ENCODE measurements around the gene RNU1-2.
"Not testable (repeated sequence)": the region's sequence is repeated elsewhere in the genome, so short reads cannot be mapped to it uniquely, and the experiment has no call there.

RNU1-2 gene

DNA sequence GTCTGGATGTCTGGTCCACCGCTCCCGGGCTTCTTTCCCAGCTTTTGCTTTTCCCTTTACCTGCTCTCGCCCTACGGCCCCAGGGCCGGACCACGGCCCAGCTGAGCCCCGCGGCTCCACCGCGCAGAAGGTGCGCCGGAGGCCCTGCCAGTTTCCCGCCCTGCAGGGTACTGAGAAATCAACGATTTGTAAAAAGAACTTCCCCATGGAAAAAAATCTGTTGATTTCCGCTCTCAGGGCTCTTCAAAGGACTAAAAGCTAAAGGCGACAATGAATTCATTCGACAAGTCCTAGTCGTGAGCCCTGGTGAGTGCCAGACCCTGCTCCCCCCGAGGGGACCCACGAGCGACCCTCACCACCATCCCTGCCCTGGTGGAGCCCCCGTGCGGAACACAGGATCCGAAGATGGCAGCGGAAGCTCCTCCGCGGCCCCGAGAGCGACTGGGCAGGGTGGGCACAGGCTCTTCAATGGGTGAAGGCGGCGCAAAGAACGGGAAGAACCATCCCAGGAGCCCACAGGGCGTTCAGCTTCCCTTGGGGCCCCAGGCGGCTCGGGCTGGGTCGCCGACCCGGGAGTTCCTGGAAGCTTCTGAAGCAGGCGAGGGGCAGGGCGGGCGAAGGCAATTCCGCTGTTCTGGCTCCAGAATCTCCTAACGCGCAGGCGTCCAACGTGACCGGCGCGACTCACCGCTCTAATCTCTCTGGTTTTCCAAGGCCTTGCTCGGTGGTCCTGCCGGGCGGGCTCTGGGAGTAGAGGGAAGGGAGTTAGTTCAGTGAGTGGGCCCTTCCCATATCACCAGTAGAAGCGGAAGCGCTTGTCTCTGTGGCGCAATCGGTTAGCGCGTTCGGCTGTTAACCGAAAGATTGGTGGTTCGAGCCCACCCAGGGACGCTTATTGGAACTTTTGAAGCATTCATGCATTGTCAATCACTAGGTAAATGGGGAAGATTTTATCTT, 6.6 kb upstream of the RNU1-2 start:
- peak; percentile 90 for DNase-seq (ENCODE audit: low spot score)

DNA sequence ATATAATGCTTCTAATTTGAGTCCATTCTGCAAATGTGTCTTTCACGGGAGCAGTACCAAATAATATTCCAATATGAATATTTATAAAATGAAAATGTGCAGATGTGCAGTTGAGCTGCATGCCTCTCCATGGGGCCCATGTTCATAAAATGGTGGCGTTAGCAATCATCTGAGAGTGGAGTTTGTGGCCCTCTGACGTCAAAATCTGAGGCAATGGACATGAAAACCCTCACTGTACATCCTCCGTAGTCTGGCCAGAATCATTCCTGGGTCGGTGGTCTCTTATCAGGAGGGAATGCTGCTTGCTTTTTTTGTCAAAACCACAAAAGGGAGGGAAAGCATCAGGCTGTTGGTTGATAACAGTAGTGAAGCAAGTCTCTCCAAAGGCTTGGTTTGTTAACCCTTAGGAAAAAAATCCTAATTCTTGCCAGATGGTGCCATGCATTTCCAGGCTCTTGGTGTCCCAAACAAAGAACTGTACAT, 5.2 kb upstream of the RNU1-2 start:
- DNase-seq (ENCODE audit: low spot score), result not testable (repeated sequence)

DNA sequence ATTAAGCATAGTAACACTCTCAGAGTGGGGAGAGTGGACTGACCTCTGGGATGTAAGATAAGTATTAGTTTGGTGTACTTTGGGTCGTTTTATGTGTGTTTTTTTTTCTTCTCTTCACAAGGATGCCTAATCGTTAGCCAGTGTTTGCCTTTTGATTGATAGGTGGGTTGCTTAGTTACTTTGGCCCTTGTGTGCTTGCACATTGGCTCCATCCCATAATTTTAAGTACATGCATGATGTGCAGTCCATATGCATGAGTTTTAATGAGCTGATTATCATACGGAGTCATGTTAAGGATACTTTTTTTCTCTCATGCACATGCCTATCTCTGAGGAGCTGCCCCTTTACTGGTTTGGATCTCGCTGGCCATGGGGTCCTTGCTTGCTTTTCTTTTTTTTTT, 4.7 kb upstream of the RNU1-2 start:
- not testable (repeated sequence) for DNase-seq (ENCODE audit: low spot score)

DNA sequence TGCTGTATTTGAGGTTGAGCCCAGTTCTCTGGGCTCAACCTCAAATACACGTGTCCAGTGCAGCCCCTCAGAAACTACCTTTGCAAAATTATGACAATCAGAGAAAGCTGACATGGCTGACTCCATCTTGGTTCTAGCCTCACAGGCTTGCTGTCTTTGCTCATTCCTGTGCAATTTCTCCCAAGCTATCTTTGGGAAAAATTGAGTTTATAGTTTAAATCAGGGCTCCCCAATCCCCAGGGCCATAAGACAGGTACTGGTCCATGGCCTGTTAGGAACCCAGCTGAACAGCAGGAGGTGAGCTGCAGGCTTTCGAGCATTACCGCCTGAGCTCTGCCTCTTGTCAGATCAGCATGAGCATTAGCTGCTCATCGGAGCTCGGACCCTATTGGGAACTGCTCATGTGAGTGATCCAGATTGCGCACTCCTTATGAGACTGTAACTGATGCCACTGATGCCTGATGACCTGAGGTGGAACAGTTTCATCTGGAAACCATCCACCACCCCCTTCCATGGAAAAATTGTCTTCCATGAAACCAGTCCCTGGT, 2.7 kb upstream of the RNU1-2 start:
- not testable (repeated sequence) for DNase-seq (ENCODE audit: low spot score)

DNA sequence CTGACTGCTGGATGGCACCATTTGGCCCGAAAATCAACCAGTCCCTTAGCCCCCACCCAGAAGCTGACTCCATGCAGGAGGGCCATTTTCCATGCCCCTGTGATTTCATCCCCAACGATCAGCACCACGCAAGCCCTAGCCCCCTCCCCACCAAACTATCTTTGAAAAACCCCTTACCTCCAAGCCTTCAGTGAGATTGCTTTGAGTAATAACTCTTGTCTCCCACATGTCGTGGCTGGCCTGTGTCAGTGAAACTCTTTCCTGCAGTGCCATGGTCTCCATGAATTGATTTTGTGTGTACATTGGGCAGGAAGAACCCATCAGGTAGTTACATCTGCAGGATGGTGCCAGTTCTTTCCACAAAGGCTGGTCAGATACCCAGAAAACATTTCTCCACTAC, 2.0 kb upstream of the RNU1-2 start:
- DNase-seq (ENCODE audit: low spot score), result not testable (repeated sequence)

DNA sequence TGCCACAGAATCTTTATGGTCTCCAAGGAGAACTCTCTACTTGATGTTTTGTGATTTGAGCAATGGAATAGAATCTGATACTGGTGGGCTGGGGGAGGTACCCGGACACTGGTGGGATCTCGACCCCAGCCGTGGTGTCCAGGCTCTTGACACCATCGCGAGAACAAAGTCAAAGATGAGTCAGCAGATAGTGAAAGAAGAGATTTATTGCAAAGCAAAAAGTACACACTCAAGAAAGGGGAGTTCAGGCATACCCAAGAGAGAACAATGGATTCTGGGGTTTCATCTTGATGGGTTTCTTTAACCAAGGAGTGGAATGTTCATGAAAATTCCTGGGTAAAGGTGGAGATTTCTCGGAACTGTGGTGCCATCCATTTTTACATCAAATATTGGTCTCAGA, 1.4 kb upstream of the RNU1-2 start:
- DNase-seq (ENCODE audit: low spot score), result not testable (repeated sequence)

DNA sequence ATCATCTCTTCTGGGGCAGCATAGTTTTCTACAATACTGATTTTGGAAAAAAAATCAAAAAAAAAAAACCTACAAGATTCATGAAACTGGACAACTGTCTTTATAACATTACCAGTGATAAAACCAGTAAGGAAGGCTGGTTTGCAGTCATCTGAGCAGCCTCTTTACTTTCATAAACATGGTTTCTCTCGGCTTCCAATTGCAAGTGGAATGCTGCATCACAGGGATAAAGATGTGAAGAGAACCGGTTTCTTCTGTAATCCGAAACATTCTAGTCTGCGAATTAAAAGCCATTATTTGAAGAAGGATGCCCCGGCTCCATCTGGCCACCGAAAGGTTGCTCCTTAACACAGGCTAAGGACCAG, 565 bp upstream of the RNU1-2 start:
- not testable (repeated sequence) for DNase-seq (ENCODE audit: low spot score)

DNA sequence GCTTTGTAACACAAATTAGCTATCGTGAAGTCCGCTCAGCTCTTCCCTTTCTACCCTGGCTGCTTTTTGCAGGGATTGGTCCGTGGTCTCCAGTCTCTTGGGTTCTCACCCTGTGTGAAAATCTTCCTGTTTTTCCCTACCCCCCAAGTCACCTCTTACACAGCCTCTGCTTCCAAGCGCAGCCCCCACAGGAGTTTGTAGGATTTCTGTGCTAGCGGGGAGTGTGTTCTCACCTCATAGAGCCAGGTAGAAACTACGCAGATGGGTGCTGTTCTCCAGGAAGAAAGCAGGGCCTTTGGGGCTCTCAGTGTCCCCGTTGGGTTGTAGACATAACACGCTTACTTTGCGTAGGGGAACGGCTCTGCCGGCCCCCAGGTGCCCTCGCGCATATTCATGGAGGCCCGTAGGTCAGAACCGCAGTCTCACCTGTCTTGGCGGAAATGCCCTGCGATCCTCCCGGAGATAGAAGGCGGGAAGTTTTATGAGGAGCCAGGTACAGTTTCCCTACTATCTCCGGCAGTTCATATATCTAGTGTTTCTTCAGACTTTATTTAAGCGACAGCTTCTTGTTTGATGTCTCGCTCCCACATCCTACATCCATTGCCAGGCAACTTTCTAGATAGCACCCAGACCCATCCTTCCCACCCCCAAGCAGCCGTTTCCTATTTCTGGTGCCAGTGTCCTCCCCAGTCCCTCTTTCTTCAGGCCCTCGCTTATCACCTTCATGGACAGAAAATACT, 706 bp downstream of the RNU1-2 start:
- DNase-seq (ENCODE audit: low spot score), result peak; percentile 22

DNA sequence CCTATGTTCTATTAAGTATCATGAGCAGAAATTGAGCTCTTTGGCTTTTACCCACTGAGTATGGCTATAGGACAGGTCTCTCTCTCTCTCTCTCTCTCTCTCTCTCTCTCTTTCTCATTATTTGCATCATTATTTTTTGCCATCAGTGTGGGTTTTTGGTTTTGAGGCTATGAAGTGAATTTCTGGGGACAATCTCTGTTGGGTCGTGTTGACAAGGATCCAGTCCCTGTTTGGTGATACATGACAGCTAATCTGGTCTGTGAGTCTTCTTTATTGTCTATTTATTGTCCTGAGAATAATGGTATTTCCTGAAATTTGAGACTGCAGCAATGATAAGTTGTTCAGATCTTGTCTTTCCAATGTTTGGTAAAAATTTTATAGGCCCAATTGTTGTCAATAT, 1.9 kb downstream of the RNU1-2 start:
- DNase-seq (ENCODE audit: low spot score), result not testable (repeated sequence)

DNA sequence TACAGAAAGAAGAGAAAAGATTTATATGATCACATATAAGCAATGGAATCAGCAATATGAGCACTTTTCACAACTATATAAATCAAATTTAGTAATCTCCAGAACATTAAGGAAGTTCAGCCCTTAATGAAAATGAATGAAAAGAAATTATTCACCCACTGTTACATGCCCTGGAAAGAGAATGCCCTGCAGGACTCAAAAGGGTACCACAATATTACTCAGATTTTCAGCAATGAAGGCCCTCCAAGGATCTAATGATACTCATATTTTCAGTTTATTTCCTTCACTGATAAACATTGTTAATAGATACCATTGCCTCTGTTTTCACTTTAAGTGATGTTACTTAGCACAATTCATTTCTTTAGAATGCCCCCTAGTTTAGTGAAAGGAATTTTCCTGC, 2.5 kb downstream of the RNU1-2 start:
- DNase-seq (ENCODE audit: low spot score), result not testable (repeated sequence)

DNA sequence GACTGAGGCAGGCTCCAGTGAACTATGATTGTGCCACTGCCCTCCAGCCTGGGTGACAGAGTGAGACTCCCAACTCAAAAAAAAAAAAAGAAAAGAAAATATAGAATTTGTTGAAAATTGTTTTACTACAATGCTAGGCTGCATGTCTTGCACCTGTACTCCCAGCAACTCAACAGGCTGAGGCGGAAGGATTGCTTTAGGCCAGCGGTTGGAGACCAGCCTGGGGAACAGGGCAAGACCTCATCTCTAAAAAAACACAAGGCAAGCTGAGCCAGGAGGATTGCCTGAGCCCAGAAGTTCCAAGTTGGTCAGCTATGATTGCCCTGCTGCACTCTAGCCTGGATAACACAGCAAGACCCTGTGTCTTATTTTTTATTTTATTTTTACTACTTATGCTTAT, 3.2 kb downstream of the RNU1-2 start:
- not testable (repeated sequence) for DNase-seq (ENCODE audit: low spot score)

DNA sequence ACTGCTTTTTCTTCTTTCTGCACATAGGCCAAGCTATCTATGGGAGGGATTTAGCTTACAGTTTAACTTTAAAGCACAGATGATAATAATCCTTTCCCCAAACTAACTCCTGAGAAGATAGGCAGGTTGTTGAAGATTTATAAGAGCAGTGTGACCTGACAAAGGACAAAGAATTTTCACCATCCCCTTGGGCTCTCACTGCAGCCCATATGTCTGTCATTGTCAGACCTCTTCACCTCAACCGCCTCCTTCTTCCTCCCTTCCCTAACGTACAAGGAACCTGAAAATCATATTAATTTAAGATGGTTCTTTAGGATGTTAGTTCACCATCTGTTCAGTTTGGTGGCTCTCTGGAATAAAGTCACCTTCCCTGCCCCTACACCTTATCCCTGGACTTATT, 5.0 kb downstream of the RNU1-2 start:
- DNase-seq (ENCODE audit: low spot score), result no peak

DNA sequence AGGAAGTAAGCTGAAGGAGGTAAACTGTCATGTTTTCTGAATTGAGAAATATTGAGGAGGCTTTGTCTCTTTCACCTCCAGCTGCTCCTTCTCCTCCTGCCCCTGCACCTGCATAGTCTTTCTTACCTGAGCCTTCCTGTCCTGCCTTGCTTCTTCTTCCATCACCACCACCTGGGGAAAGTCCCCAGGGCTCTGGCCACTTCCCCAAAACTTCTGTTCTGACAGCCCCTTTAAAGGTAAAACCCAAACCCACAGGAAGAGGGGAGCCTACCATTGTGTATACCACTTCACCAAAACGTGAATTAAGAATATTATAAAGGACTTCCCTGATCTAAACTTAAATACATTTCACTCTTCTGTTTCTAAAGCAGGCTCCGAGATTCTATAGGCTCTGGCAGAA, 5.6 kb downstream of the RNU1-2 start:
- not testable (repeated sequence) for DNase-seq (ENCODE audit: low spot score)

DNA sequence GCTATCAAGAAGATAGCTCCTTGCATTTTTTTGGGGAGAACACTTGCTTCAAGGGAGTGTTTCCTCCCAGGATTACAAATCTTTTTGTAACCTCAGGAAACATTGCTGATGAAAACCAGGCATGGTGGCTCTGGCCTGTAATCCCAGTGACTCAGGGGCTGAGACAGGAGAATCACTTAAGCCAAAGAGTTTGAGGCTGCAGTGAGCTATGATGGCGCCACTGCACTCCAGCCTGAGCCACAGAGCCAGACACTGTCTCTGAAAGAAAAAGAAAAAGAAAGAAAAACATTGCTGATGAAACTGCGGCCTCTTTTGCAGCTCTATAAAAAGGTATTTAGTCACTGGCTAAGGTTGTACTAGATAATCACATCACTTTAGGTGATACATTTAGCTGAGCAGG, 7.3 kb downstream of the RNU1-2 start:
- DNase-seq (ENCODE audit: low spot score), result no peak

DNA sequence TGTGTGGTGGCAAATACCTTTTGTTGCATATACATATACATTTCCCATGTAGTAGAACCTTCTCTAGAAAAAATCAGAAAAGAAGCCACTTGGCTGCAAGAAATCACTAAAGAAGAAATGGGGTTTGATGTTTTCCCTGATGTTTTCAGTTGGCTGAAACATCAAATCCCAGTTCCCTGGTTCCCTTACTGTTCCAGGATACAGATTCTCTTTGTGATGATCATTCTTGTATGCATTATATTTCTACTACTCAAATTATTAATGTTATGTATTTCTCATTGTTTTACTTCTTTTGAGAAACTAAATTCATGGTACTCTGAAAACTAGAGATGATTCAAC, 7.6 kb downstream of the RNU1-2 start:
- DNase-seq (ENCODE audit: low spot score), result no peak

DNA sequence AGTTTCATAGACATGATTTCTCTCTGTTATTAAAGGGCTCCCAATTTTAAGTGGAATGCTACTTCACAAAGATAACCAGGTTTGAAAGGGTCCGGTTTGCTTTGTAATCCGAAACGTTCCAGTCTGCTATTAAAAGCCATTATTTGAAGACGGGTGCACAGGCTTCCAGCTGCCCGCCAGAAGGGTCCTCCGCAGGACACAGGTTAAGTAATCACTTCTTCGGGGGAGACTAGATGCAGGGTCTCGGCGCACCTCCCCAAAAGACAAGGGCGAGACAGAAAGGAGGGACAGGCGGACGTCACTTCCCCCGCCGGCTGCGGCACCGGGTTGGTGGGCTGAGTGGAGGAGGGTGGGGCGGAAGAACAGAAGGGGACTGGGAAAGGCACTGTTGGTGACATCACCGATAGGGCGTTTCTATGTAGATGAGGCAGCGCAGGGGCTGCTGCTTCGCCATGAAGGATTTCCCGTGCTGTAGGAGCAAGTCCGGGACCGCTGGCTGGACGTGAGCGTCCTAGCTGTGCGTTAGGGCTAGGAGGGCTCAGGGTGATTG, 8.9 kb downstream of the RNU1-2 start:
- DNase-seq (ENCODE audit: low spot score), result peak; percentile 100

DNA sequence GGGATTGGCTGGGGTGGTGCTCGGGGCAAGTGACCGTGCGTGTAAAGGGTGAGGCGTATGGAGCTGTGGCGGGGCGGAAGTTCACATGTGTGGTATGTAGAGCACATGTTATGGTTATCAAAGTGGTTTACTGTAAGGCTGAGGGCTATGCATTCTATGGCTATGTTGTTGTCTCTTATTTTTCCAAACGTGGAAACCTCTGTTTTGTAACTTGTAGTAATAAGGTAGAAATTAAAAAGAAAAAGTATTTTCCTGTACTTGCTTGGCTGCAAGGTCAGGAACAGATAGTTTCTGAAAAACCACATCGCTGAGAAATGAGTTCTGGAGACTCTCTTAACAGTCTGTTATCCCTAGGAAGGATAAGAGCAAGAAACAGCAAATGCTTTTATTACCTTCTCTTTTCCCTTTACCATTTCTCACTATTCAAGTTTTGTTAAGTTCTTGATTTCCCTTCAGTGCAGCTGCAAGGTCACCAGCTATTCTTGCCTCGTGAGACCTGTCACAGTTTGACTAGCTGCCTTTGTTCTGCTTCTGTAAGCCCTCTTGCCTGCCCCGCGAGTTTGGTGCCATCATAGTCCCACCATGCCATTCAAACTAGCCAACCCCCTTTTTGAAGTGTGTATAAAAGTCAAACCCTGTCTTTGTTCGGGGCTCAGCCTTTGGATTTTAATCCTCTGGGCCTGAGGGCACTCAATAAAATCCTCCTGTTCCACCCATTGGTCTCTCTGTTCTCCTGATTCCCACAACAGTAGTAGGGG, 9.5 kb downstream of the RNU1-2 start:
- DNase-seq (ENCODE audit: low spot score), result peak; percentile 51

DNA sequence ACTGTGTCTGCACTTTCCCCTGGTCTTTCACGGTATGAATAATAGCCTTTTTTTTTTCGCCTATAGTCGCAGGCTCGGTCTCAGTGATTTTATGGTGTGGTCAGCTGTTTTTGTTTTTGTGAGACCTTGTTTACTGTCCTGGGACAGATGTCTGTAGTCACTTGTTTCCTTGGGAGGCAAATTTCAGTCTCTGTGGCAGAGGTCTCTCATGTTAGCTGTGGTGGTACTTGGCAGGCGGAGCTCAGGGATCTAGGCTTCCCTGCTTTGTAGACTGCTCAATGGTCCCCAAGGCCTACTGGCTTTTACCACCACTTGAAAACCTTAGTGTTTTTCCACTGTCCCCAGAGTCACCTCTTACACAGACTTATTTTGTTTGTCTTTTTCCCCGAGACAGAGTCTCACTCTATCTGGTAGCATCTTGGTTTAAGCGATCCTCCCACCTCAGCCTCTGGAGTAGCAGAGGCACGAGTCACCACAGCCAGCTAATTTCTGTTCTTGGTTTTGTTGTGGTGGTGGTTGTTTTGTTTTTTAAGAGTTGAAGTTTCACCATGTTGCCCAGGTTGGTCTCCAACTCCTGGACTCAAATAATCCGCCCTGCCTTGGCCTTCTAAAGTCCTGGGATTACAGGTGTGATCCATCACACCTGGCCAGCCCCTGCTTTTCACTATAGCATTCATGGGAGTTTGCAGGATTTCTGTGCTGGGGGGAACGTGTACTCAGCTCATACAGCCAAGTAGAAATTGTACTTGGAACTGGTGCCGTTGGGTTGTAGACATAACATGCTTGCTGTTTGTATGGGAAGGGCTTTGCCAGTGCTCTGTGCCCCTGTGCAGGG, 10.3 kb downstream of the RNU1-2 start:
- DNase-seq (ENCODE audit: low spot score), result no peak

DNA sequence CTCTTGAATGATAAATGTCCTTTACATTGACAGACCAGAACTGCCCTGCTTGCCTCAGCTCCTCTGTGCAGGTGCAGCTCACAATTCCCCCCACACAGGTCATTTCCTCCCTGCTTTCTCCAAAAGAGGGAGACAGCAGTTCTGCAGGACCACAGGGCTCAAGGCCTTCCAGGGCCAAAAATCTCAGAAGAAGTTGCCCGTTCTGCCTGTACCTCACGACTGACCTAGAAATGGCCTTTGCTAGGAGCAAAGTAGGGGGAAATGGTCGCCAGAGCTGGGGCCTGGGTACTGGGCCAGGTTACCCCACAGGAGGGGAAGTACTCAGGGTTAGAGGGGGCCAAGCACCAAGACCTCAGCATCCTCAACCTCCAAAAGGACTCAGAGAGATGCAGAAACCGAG, 11.1 kb downstream of the RNU1-2 start:
- DNase-seq (ENCODE audit: low spot score), result no peak

DNA sequence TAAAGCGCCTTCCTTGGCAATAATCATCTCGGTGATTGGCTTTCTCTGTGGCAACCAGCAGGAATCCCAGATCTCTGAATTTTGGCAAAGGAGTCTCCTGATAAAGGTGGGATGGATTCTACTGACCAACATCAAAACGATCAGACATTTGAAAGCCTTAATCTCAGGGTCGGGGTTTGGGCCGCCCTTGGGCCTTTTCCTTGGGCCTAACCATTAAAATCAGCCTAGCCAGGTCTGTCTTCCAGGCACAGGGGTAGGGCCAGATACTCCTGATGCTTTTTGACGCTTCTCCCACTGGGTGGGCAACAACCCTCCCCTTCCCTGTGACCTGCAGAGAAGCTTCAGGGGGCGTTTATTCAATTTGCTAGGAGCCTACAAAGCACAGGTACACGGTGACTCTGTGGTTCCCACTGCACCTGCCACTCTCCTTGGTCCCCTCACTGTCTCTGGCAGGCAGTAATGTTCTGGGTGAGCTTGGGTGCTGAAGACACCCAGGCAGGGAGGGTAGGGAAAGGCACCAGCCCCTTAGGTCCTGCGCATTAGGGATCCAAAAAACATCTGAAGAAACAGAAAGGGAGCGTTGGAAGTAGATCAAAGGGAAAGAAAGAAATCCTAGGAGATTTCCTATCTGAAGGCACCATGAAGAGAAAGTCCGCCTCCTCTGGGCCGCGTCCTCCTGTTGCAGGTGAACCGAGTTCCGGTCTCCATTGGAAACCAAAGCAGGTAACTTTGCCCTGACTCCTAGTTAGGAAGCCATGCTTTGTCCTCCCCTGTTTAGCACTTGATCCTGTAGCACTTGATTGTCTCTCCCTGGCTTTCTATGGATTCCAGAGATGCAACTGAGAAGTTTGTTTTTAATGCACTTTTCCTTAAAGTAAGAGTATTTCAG, 12.3 kb downstream of the RNU1-2 start:
- no peak for DNase-seq (ENCODE audit: low spot score)
